ENCODE results near the gene MYO7A. TPM values are rescaled to one million over a fixed set of nuclear protein-coding genes. Genes with fewer than 3 reads are reported as not detected.

The MYO7A gene
- total RNA-seq, 1 donor: 0.43 TPM

DNA sequence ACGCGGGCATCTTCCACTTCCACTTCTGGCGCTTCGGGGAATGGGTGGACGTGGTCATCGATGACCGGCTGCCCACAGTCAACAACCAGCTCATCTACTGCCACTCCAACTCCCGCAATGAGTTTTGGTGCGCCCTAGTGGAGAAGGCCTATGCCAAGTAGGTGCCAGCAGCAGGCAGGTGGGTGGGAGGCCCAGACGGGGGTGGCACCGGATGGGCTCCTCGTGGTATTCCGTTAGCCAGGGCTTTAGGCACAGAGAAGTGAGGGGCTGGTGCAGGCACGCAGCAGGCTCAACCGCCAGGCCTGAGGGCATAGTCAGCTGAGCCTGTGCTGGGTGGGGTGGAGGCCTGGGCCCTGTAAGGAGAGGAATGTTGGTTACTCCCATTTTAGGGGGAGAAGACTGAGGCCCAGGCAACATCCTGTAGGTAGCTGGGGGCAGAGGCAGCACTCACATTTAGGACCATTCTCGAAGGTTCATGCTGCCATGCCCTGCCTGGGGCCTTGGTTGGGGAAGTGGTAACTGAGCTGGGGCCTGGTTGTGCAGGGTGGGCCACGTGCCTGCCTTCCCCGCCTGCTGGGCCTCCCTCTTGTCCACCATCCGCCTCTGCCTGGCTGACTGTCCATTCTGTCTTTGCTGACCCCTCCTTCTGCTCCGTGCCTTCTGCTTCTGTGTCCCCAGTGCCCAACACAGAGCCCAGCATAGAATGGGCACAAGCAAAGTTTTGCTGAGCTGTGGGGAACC lies 15.2 kb upstream of the MYO7A start:
- TF ChIP-seq, protein P1, sequence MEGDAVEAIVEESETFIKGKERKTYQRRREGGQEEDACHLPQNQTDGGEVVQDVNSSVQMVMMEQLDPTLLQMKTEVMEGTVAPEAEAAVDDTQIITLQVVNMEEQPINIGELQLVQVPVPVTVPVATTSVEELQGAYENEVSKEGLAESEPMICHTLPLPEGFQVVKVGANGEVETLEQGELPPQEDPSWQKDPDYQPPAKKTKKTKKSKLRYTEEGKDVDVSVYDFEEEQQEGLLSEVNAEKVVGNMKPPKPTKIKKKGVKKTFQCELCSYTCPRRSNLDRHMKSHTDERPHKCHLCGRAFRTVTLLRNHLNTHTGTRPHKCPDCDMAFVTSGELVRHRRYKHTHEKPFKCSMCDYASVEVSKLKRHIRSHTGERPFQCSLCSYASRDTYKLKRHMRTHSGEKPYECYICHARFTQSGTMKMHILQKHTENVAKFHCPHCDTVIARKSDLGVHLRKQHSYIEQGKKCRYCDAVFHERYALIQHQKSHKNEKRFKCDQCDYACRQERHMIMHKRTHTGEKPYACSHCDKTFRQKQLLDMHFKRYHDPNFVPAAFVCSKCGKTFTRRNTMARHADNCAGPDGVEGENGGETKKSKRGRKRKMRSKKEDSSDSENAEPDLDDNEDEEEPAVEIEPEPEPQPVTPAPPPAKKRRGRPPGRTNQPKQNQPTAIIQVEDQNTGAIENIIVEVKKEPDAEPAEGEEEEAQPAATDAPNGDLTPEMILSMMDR (IDR thresholded peaks at IDR 0.05; ENCODE audit: insufficient read depth, low read depth, low read length): no peak
- no peak overlapping the region for H3K4me3 ChIP-seq (ENCODE audit: low read depth, low read length)
- no peak for DNase-seq (ENCODE audit: low read depth)

DNA sequence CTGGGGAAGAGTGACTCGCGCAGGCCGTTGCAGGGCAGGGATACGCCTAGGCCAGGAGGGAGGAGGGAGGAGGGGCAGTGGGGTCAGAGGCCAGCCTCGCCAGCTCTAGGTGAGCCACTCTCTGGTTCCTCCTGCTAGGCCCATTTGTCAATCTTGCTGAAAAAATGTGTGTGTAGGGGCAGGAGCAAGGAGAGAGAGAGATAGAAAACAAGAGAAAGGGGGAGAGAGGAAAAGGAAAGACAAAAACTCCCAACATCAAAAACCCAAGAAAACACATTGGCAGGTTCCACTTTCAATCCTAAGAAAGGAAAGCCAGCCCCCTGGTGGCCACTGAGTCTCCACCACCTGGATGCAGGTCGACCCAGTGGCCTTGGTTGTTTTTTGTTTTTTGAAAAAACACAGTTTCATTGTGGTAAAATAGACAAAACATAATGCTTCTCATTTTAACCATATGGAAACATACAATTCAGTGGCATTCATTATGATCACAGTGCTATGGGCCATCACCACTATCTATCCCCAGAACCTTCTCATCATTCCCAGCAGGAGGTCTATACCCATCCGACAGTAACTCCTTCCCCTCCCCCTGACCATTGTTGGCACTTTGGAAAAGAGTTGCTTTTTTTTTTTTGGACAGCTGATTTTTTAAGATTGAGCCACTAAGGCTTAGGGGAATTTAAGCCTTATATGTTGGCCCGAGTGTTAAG lies 14.5 kb upstream of the MYO7A start:
- DNase-seq (ENCODE audit: low read depth): peak; percentile 33
- H3K4me3 ChIP-seq (ENCODE audit: low read depth, low read length): no peak overlapping the region
- TF ChIP-seq, protein P1 (IDR thresholded peaks at IDR 0.05; ENCODE audit: insufficient read depth, low read depth, low read length): peak; percentile 66

DNA sequence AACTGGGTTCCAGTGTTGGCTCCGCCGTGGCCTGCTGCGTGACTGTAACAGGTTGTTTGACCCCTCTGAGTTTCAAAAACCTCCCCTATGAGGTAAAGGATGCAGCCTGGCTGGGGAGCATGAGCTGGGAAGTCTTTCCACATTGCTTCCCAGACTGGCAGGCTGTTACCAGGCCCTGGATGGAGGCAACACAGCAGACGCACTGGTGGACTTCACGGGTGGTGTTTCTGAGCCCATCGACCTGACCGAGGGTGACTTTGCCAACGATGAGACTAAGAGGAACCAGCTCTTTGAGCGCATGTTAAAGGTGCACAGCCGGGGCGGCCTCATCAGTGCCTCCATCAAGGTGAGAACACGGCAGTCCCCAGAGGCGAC lies 14.0 kb upstream of the MYO7A start:
- H3K4me3 ChIP-seq (ENCODE audit: low read depth, low read length): no peak overlapping the region
- TF ChIP-seq, protein P1 (IDR thresholded peaks at IDR 0.05; ENCODE audit: insufficient read depth, low read depth, low read length): no peak
- no peak for DNase-seq (ENCODE audit: low read depth)

DNA sequence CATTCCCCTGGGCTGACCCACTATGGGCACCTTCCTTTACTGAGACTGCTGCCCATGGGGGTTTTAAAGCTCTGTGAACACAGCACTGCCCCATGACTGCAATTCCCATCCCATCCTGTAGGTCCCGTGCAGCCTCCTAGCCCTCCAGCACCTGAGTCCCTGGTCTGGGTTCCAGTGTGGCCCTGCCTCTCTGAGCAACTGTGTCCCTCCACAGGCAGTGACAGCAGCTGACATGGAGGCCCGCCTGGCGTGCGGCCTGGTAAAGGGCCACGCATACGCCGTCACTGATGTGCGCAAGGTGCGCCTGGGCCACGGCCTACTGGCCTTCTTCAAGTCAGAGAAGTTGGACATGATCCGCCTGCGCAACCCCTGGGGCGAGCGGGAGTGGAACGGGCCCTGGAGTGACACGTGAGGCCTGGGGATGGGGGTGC lies 12.8 kb upstream of the MYO7A start:
- TF ChIP-seq, protein P1 (IDR thresholded peaks at IDR 0.05; ENCODE audit: insufficient read depth, low read depth, low read length): peak; percentile 27
- no peak overlapping the region for H3K4me3 ChIP-seq (ENCODE audit: low read depth, low read length)
- no peak for DNase-seq (ENCODE audit: low read depth)

DNA sequence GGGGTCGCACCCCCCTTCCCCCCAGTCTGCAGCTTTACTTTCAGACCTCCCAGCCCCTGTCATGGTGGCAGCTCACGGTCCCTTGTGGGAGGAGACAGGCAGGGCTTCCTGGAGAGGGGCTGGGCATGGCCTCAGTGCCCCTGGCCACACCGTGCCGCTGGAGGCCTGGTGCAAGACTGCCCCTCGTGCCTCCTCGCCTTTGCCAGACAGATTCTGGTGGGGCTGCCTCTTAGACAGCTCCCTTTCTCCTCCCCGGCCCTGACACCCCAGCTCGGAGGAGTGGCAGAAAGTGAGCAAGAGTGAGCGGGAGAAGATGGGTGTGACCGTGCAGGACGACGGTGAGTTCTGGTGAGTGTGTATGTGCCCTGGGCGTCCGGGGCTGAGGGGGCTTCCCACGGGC lies 12.1 kb upstream of the MYO7A start:
- TF ChIP-seq, protein P1 (IDR thresholded peaks at IDR 0.05; ENCODE audit: insufficient read depth, low read depth, low read length): no peak
- no peak overlapping the region for H3K4me3 ChIP-seq (ENCODE audit: low read depth, low read length)
- no peak for DNase-seq (ENCODE audit: low read depth)

DNA sequence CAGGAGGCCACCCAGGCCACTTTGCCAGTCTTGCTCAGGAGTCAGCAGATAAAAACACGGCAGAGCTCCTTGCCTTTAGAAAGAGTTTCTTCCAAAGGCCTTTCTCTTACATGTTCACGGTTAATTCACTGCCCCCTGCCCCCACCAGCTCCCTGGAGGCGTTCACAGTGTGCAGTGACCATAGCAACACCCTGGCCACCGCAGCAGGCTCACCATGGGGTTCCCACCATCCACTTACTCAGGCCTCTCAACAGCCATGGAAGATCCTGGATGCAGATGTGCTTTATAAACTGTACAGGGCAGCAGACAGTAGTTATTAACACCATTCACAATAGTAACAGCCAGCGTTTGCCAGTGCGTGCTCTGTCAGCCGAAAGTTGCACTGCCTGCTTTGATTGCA lies 10.6 kb upstream of the MYO7A start:
- no peak overlapping the region for H3K4me3 ChIP-seq (ENCODE audit: low read depth, low read length)
- TF ChIP-seq, protein P1 (IDR thresholded peaks at IDR 0.05; ENCODE audit: insufficient read depth, low read depth, low read length): no peak
- DNase-seq (ENCODE audit: low read depth): no peak
